Measurements from ENCODE around the gene B3GNT4. TPM values are rescaled to one million over a fixed set of nuclear protein-coding genes. Genes with fewer than 3 reads are reported as not detected.
A peak's percentile ranks its signal among the peaks of the same experiment; 100 is the strongest.

Gene B3GNT4
- total RNA-seq, 1 experiment from 2014 or later = 1.8 TPM

GRCh38 chr12:122204167-122205052 lies 901 bp downstream of the B3GNT4 start:
- POLR2A ChIA-PET = interaction anchor here (1.0 to 5.1 kb wide), 4 partner anchors 10 to 72 kb away, joined by 5 to 23 read pairs (median 13); partner anchors contain the start of gene DIABLO
- BruUV-seq (replicated peaks) = no TSS peak
- H3K4me1 Mint-ChIP-seq (ENCODE audit: insufficient read depth, unreplicated experiment) = peaks cover 6% of the 10 kb centered on the region
- no peak for DNase-seq (ENCODE audit: unreplicated experiment)
- H3K27me3 Mint-ChIP-seq (ENCODE audit: insufficient read depth, unreplicated experiment) = no peaks in the 10 kb centered on the region
- CTCF ChIA-PET = interaction anchor here (1.2 kb wide), 1 partner anchor 11 kb away, joined by 3 read pairs; no protein-coding TSS in a partner anchor
- H3K9me3 Mint-ChIP-seq (ENCODE audit: unreplicated experiment) = no peaks in the 10 kb centered on the region
- no peak for TF ChIP-seq CTCF (IDR thresholded peaks at IDR 0.05; ENCODE audit: unreplicated experiment)
- peaks cover 39% of the 10 kb centered on the region for H3K36me3 Mint-ChIP-seq (ENCODE audit: insufficient read depth, unreplicated experiment)
- intact Hi-C loops (cut with micrococcal nuclease) = no loop called here
- H3K27ac Mint-ChIP-seq (ENCODE audit: low read depth, unreplicated experiment) = no peak overlapping the region
- H3K4me3 Mint-ChIP-seq (ENCODE audit: unreplicated experiment) = peak overlapping the region; percentile 59

- peaks cover 6% of the 10 kb centered on the region for H3K4me1 Mint-ChIP-seq (ENCODE audit: insufficient read depth, unreplicated experiment)
- intact Hi-C loops (cut with micrococcal nuclease) = no loop called here
- no peak for DNase-seq (ENCODE audit: unreplicated experiment)
Measured at GRCh38 chr12:122205053-122205925, 1.8 kb downstream of the B3GNT4 start.

GRCh38 chr12:122206111-122206881 lies 2.8 kb downstream of the B3GNT4 start:
- no peak overlapping the region for H3K27ac Mint-ChIP-seq (ENCODE audit: low read depth, unreplicated experiment)
- CTCF ChIA-PET = no interaction called here
- H3K4me3 Mint-ChIP-seq (ENCODE audit: unreplicated experiment) = no peak overlapping the region
- no peaks in the 10 kb centered on the region for H3K27me3 Mint-ChIP-seq (ENCODE audit: insufficient read depth, unreplicated experiment)
- POLR2A ChIA-PET = interaction anchor here (0.6 to 5.1 kb wide), 5 partner anchors 9 to 795 kb away, joined by 3 to 23 read pairs (median 4); partner anchors contain the start of gene DIABLO
- peaks cover 58% of the 10 kb centered on the region for H3K36me3 Mint-ChIP-seq (ENCODE audit: insufficient read depth, unreplicated experiment)
- H3K9me3 Mint-ChIP-seq (ENCODE audit: unreplicated experiment) = no peaks in the 10 kb centered on the region
- no TSS peak for BruUV-seq (replicated peaks)
- intact Hi-C loops (cut with micrococcal nuclease) = no loop called here
- peaks cover 6% of the 10 kb centered on the region for H3K4me1 Mint-ChIP-seq (ENCODE audit: insufficient read depth, unreplicated experiment)
- no peak for DNase-seq (ENCODE audit: unreplicated experiment)
- no peak for TF ChIP-seq CTCF (IDR thresholded peaks at IDR 0.05; ENCODE audit: unreplicated experiment)

More at GRCh38 chr12:122205053-122205925, 1.8 kb downstream of the B3GNT4 start:
- H3K4me3 Mint-ChIP-seq (ENCODE audit: unreplicated experiment) = peak overlapping the region; percentile 59
- BruUV-seq (replicated peaks) = no TSS peak
- TF ChIP-seq CTCF (IDR thresholded peaks at IDR 0.05; ENCODE audit: unreplicated experiment) = no peak
- CTCF ChIA-PET = interaction anchor here (0.6 to 1.2 kb wide), 2 partner anchors 10 to 700 kb away, joined by 3 to 4 read pairs; no protein-coding TSS in a partner anchor
- no peaks in the 10 kb centered on the region for H3K27me3 Mint-ChIP-seq (ENCODE audit: insufficient read depth, unreplicated experiment)
- peaks cover 48% of the 10 kb centered on the region for H3K36me3 Mint-ChIP-seq (ENCODE audit: insufficient read depth, unreplicated experiment)
- POLR2A ChIA-PET = interaction anchor here (0.7 to 5.1 kb wide), 4 partner anchors 10 to 19 kb away, joined by 4 to 23 read pairs (median 4); partner anchors contain the start of gene DIABLO
- H3K9me3 Mint-ChIP-seq (ENCODE audit: unreplicated experiment) = no peaks in the 10 kb centered on the region
- H3K27ac Mint-ChIP-seq (ENCODE audit: low read depth, unreplicated experiment) = no peak overlapping the region

Measured in MCF 10A (cell line).